Esophagus squamous epithelium (tissue), 5 donors: ENCODE data around the gene JARID2. TPM values are rescaled to one million over a fixed set of nuclear protein-coding genes. Genes with fewer than 3 reads are reported as not detected.

Experiments
- DNase-seq: peaks from one replicate; lab custom pipeline; 2025; lab: John Stamatoyannopoulos, UW
- H3K27ac ChIP-seq, 4 donors: fragments of 200-600 bp; sonication (generic); one replicate each; pipeline ENCODE4 v1.5.1; 2016 to 2019; ENCODE audit warnings: mild to moderate bottlenecking in 1 of 4
- H3K27me3 ChIP-seq, 4 donors: fragments of 200-600 bp; sonication (generic); 1 replicate in 3 of 4; 2 replicates in 1 of 4; pipeline versions ENCODE4 v1.5.1 to v1.6.0; 2017 to 2021; ENCODE audit warnings: antibody characterized with exemption in 1 of 4
- H3K36me3 ChIP-seq, 3 donors: fragments of 200-600 bp; sonication (generic); one replicate each; pipeline ENCODE4 v1.5.1; 2016 to 2019
- H3K4me1 ChIP-seq, 3 donors: fragments of 200-600 bp; sonication (generic); one replicate each; pipeline ENCODE4 v1.5.1; 2017 to 2019
- H3K4me3 ChIP-seq, 4 donors: fragments of 200-600 bp; sonication (generic); 1 replicate in 3 of 4; 2 replicates in 1 of 4; pipeline ENCODE4 v1.5.1; 2016 to 2019; ENCODE audit warnings: mild to moderate bottlenecking in 2 of 4, moderate library complexity in 1 of 4
- H3K9me3 ChIP-seq, 3 donors: fragments of 200-600 bp; sonication (generic); one replicate each; pipeline ENCODE4 v1.5.1; 2016 to 2019
- CTCF ChIP-seq, 6 experiments: fragments of 450-650 bp in 4 of 6; fragments of 200-600 bp in 2 of 6; sonication (generic) in 2 of 6; IDR thresholded peaks; one replicate each; pipeline ENCODE4 v1.5.1; 2016 to 2019; ENCODE audit warnings: antibody characterized with exemption in 6 of 6, mild to moderate bottlenecking in 4 of 6, moderate library complexity in 4 of 6
- POLR2A ChIP-seq, 4 donors: fragments of 450-650 bp; IDR thresholded peaks; one replicate each; pipeline ENCODE4 v1.6.1; 2017; ENCODE audit warnings: antibody characterized with exemption in 4 of 4, mild to moderate bottlenecking in 4 of 4, moderate library complexity in 3 of 4
- WGBS, 2 donors: methylation state at CpG; one replicate each; pipeline ENCODE4 v1.1.5; 2018; 5-methylcytosine and 5-hydroxymethylcytosine counted together
- intact Hi-C: fragments of 100-400 bp; cut with DNase I; formaldehyde crosslinking; loops from one replicate; pipeline ENCODE4 v1.15.0; 2022
- total RNA-seq, 4 donors: library from RNA; depleted of rRNA; stranded (reverse); fragments of >200 nt; gene quantifications; one replicate each; pipeline ENCODE4 v1.1.0, GENCODE V29; 2016
- donor health status: DM: yes; HTN: yes; CAD: no.

JARID2 gene
- total RNA-seq, 4 donors from 2014 or later: 13.3 to 19.6 (median 16.3) TPM

GRCh38 chr6:15336900-15337560, 91.2 kb downstream of the JARID2 start:
- DNase-seq: no peak
- TF ChIP-seq CTCF (IDR thresholded peaks at IDR 0.05): no peak
- TF ChIP-seq POLR2A (IDR thresholded peaks at IDR 0.05): no peak
- WGBS, 2 donors: 74 to 80% methylated on average over 9 of the region's 9 CpGs

GRCh38 chr6:15337582-15337981, 91.7 kb downstream of the JARID2 start:
- H3K36me3 ChIP-seq: no peaks in the 10 kb centered on the region
- intact Hi-C loops: no loop called here
- no peak overlapping the region for H3K27ac ChIP-seq
- no peak overlapping the region for H3K4me3 ChIP-seq
- TF ChIP-seq POLR2A (IDR thresholded peaks at IDR 0.05) (no peak), CTCF (IDR thresholded peaks at IDR 0.05) (no peak)
- H3K27me3 ChIP-seq: no peaks in the 10 kb centered on the region
- DNase-seq: no peak
- no peaks in the 10 kb centered on the region for H3K9me3 ChIP-seq
- WGBS, 2 donors: 79 to 100% methylated on average over 1 to 2 of the region's 3 CpGs
- H3K4me1 ChIP-seq: peaks cover 6 to 51% (median 12%) of the 10 kb centered on the region in 3 donors

More at GRCh38 chr6:15336900-15337560, 91.2 kb downstream of the JARID2 start:
- Histone ChIP-seq H3K9me3 (no peaks in the 10 kb centered on the region), H3K27ac (no peak overlapping the region), H3K27me3 (no peaks in the 10 kb centered on the region), H3K4me3 (no peak overlapping the region), H3K36me3 (no peaks in the 10 kb centered on the region), H3K4me1 (peaks cover 6 to 55% (median 12%) of the 10 kb centered on the region in 3 donors)
- intact Hi-C loops: no loop called here

GRCh38 chr6:15338476-15338875, 92.6 kb downstream of the JARID2 start:
- Histone ChIP-seq H3K9me3 (no peaks in the 10 kb centered on the region), H3K4me1 (peaks cover 6 to 54% (median 12%) of the 10 kb centered on the region in 3 donors), H3K27me3 (no peaks in the 10 kb centered on the region), H3K27ac (no peak overlapping the region), H3K36me3 (no peaks in the 10 kb centered on the region), H3K4me3 (no peak overlapping the region)
- no peak for DNase-seq
- WGBS, 2 donors: 71 to 100% methylated on average over 1 of the region's 1 CpG
- no peak for TF ChIP-seq POLR2A (IDR thresholded peaks at IDR 0.05)
- no peak for TF ChIP-seq CTCF (IDR thresholded peaks at IDR 0.05)
- intact Hi-C loops: no loop called here

- no peaks in the 10 kb centered on the region for H3K36me3 ChIP-seq
- no peak overlapping the region for H3K27ac ChIP-seq
- H3K9me3 ChIP-seq: no peaks in the 10 kb centered on the region
- no peaks in the 10 kb centered on the region for H3K27me3 ChIP-seq
- 86 to 89% methylated on average over 4 of the region's 4 CpGs for WGBS, 2 donors
- TF ChIP-seq POLR2A (IDR thresholded peaks at IDR 0.05) (no peak), CTCF (IDR thresholded peaks at IDR 0.05) (no peak)
- intact Hi-C loops: no loop called here
- no peak for DNase-seq
- peaks cover 6 to 56% (median 12%) of the 10 kb centered on the region in 3 donors for H3K4me1 ChIP-seq
- no peak overlapping the region for H3K4me3 ChIP-seq
These were observed 93.2 kb downstream of the JARID2 start for GRCh38 chr6:15339081-15339480.

- DNase-seq: no peak
- peaks cover 6 to 56% (median 12%) of the 10 kb centered on the region in 3 donors for H3K4me1 ChIP-seq
- TF ChIP-seq POLR2A (IDR thresholded peaks at IDR 0.05): no peak
- no peak for TF ChIP-seq CTCF (IDR thresholded peaks at IDR 0.05)
- WGBS, 2 donors: 91 to 93% methylated on average over 3 of the region's 3 CpGs
- H3K9me3 ChIP-seq: no peaks in the 10 kb centered on the region
- no peaks in the 10 kb centered on the region for H3K36me3 ChIP-seq
- intact Hi-C loops: no loop called here
- H3K27ac ChIP-seq: peak overlapping the region in 1 of 4 donors; percentile 7
- H3K4me3 ChIP-seq: no peak overlapping the region
- H3K27me3 ChIP-seq: no peaks in the 10 kb centered on the region
These were observed 94.3 kb downstream of the JARID2 start for GRCh38 chr6:15340105-15340601.
